GM23248 (cell line): ENCODE results near the gene PPP1R3D. TPM values are rescaled to one million over a fixed set of nuclear protein-coding genes. Genes with fewer than 3 reads are reported as not detected.

Experiments
- DNase-seq: peaks from one replicate; pipeline ENCODE4 v3.0.0-alpha.2; 2015
- H2AFZ ChIP-seq: fragments of 200-600 bp; sonication (generic); 2 replicates; pipeline ENCODE4 v1.6.1; 2016; ENCODE audit warnings: antibody characterized with exemption
- H3F3A ChIP-seq: fragments of 200-600 bp; sonication (generic); 2 replicates; pipeline ENCODE4 v1.6.1; 2016; ENCODE audit warnings: mild to moderate bottlenecking, antibody characterized with exemption, mixed run types; ENCODE audit not compliant: insufficient read depth
- H3K27ac ChIP-seq: fragments of 200-600 bp; sonication (generic); 2 replicates; pipeline ENCODE4 v1.5.1; 2016; ENCODE audit warnings: mild to moderate bottlenecking
- H3K27me3 ChIP-seq: fragments of 200-600 bp; sonication (generic); replicated peaks from 2 replicates; pipeline ENCODE4 v1.6.1; 2016; ENCODE audit warnings: mild to moderate bottlenecking; ENCODE audit not compliant: insufficient read depth
- H3K36me3 ChIP-seq: fragments of 200-600 bp; sonication (generic); 2 replicates; pipeline ENCODE4 v1.6.1; 2016; ENCODE audit warnings: low read depth, mild to moderate bottlenecking
- H3K4me1 ChIP-seq: fragments of 200-600 bp; sonication (generic); 2 replicates; pipeline ENCODE4 v1.6.1; 2016; ENCODE audit warnings: mild to moderate bottlenecking; ENCODE audit not compliant: insufficient read depth
- H3K4me2 ChIP-seq: fragments of 200-600 bp; sonication (generic); one replicate; pipeline ENCODE4 v1.6.1; 2016; ENCODE audit warnings: mild to moderate bottlenecking; ENCODE audit not compliant: unreplicated experiment
- H3K4me3 ChIP-seq: fragments of 200-600 bp; sonication (generic); 2 replicates; pipeline ENCODE4 v1.5.1; 2016; ENCODE audit warnings: mild to moderate bottlenecking
- H3K79me2 ChIP-seq: fragments of 200-600 bp; sonication (generic); 2 replicates; pipeline ENCODE4 v1.6.1; 2016; ENCODE audit warnings: mild to moderate bottlenecking; ENCODE audit not compliant: insufficient read depth
- H3K9ac ChIP-seq: fragments of 200-600 bp; sonication (generic); 2 replicates; pipeline ENCODE4 v1.6.1; 2016; ENCODE audit warnings: mild to moderate bottlenecking
- H3K9me2 ChIP-seq: fragments of 200-600 bp; sonication (generic); 2 replicates; pipeline ENCODE4 v1.6.1; 2016; ENCODE audit warnings: mixed run types, mild to moderate bottlenecking, moderate library complexity; ENCODE audit not compliant: insufficient read depth
- H3K9me3 ChIP-seq: fragments of 200-600 bp; sonication (generic); one replicate; pipeline ENCODE4 v1.6.1; 2017; ENCODE audit warnings: low read depth
- H4K20me1 ChIP-seq: fragments of 200-600 bp; sonication (generic); 2 replicates; pipeline ENCODE4 v1.6.0; 2016; ENCODE audit not compliant: insufficient read depth
- EZH2 ChIP-seq: fragments of 200-600 bp; sonication (generic); IDR thresholded peaks from 2 replicates; pipeline ENCODE4 v1.6.1; 2018; ENCODE audit warnings: antibody characterized with exemption, mild to moderate bottlenecking; ENCODE audit not compliant: insufficient read depth, poor library complexity, severe bottlenecking
- EZH2phosphoT487 ChIP-seq: fragments of 200-600 bp; sonication (generic); IDR thresholded peaks from 2 replicates; pipeline ENCODE4 v1.6.1; 2018; ENCODE audit warnings: antibody characterized with exemption, moderate library complexity, mild to moderate bottlenecking, low read depth; ENCODE audit not compliant: insufficient read depth
- WGBS, 2 experiments: methylation state at CpG; one replicate each; pipeline ENCODE4 v1.1.6; 2015 to 2017; ENCODE audit warnings: low lambda C conversion rate in 2 of 2, low coverage in 1 of 2; ENCODE audit errors: missing lambda C conversion rate in 2 of 2; 5-methylcytosine and 5-hydroxymethylcytosine counted together
- in situ Hi-C: fragments of 300-500 bp; cut with MboI; formaldehyde crosslinking; loops from 2 replicates; pipeline ENCODE4 v1.15.0; 2020
- polyA plus RNA-seq: library from polyadenylated mRNA; unstranded; fragments of >200 nt; fragmentation: Nextera tagmentation; extraction: Ambion mirVana; gene quantifications from 2 replicates; pipeline ENCODE4 v1.2.1, GENCODE V29; 2016
- total RNA-seq: library from RNA; depleted of rRNA; stranded (reverse); fragments of >200 nt; shearing (Covaris generic); gene quantifications from 2 replicates; pipeline ENCODE4 v1.2.3, GENCODE V29; 2014; rRNA removed

Gene PPP1R3D, protein sequence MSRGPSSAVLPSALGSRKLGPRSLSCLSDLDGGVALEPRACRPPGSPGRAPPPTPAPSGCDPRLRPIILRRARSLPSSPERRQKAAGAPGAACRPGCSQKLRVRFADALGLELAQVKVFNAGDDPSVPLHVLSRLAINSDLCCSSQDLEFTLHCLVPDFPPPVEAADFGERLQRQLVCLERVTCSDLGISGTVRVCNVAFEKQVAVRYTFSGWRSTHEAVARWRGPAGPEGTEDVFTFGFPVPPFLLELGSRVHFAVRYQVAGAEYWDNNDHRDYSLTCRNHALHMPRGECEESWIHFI
- 6.7 and 8.2 TPM in 2 replicates for total RNA-seq
- polyA plus RNA-seq = 2.6 and 3.0 TPM in 2 replicates

DNA sequence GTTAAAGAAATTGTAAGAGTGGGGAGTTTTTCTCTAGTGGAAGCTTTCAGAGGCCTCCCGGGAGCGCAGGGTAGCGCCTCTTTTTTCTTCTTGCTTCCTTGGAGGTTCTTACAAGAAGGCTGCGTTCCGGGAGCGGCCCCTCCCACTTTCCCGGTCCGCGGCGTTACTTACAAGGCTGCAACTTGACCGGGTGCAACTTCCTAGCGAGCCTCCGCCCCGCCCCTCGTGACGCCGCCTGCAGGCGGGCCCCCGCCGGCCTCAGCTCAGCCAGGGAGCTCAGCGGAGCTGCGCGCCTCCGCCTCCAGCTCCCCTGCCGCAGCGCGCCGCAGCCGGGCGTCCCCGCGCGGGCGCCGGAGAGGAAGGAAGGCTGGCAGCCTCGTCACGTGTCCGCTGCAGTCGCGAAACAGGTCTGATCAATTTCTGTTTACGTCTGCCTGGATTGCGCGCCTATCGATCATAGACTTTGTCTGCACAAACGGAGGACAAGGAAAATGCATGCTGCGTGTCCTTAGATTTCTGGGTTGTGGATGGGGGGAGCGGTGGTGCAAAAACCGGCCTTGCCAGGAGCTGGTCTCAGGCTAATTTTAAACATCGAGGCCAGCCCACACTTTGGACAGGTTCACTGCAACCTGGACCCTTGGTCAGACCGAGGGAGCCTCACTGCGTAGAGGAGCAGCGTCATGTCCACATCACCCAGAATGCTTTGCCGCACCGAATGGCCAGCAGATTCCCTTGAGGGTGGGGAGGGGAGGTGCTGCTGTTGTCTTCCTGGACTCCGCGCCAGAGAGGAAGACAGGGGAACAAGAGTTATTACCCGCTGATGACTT is at the start of gene PPP1R3D, which contains the start of gene FAM217B:
PPP1R3D (minus strand) TSS at position 177 of the 827 bp plus-strand sequence. CDS start 374 bp downstream, outside the sequence.
FAM217B (plus strand) TSS at position 261 of the 827 bp plus-strand sequence. CDS start 3,555 bp downstream, outside the sequence.
- Histone ChIP-seq H3K9me2 (no peaks in the 10 kb centered on the region), H4K20me1 (no peaks in the 10 kb centered on the region; the same call in 1 of the 2 replicates), H3K9me3 (no peaks in the 10 kb centered on the region), H2AFZ (peak within 1 kb of the TSS; percentile 98), H3K27me3 (no peaks in the 10 kb centered on the region), H3K27ac (peak within 1 kb of the TSS; percentile 99), H3K4me3 (peak within 1 kb of the TSS; percentile 93), H3F3A (peaks cover 26% of the 10 kb centered on the region), H3K4me2 (peak within 1 kb of the TSS; percentile 94), H3K36me3 (peaks cover 16% of the 10 kb centered on the region; the same call in 1 of the 2 replicates), H3K4me1 (peaks cover 37% of the 10 kb centered on the region), H3K79me2 (peaks cover 37% of the 10 kb centered on the region), H3K9ac (peak within 1 kb of the TSS; percentile 96)
- in situ Hi-C loops = no loop called here
- peak; percentile 99 for DNase-seq
- WGBS, 2 experiments = 1% methylated on average over 55 to 56 of the region's 57 CpGs
- no peak for TF ChIP-seq EZH2phosphoT487
- no peak for TF ChIP-seq EZH2

DNA sequence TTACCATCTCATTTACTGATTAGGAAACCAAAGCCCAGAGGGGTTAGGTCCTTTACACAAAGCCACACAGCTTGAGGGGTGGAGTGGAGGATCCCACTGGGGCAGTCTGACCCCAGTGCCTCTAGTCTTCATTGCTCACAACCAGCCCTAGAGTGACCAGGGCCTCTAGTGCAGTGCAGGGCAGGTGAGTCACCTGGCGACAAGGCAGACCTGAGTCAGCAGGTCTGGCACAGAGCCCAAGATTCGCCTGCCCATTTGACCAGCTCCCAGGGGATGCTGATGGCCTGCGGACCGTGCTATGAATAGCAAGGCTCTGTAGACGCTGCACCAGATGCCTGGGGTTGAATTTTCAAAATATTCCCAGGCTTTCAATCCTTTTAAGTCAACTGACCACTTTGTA is 48.0 kb upstream of the PPP1R3D start:
- Histone ChIP-seq H3K27ac (no peak overlapping the region), H3K79me2 (no peaks in the 10 kb centered on the region), H4K20me1 (no peaks in the 10 kb centered on the region), H3F3A (no peaks in the 10 kb centered on the region), H3K9me2 (no peaks in the 10 kb centered on the region), H3K27me3 (no peaks in the 10 kb centered on the region), H2AFZ (no peak overlapping the region), H3K4me2 (no peak overlapping the region), H3K9me3 (no peaks in the 10 kb centered on the region), H3K9ac (no peak overlapping the region), H3K4me1 (no peaks in the 10 kb centered on the region), H3K4me3 (no peak overlapping the region), H3K36me3 (no peaks in the 10 kb centered on the region)
- DNase-seq = peak; percentile 36
- WGBS, 2 experiments = 50 to 62% methylated on average over 5 of the region's 5 CpGs
- no peak for TF ChIP-seq EZH2phosphoT487
- in situ Hi-C loops = no loop called here

- no peaks in the 10 kb centered on the region for H3F3A ChIP-seq
- H3K9ac ChIP-seq = no peak overlapping the region
- DNase-seq = no peak
- H3K4me1 ChIP-seq = no peaks in the 10 kb centered on the region
- no peak overlapping the region for H3K4me3 ChIP-seq
- no peaks in the 10 kb centered on the region for H3K79me2 ChIP-seq
- H4K20me1 ChIP-seq = no peaks in the 10 kb centered on the region
- 66 to 72% methylated on average over 7 of the region's 7 CpGs for WGBS, 2 experiments
- no peak overlapping the region for H3K27ac ChIP-seq
- in situ Hi-C loops = no loop called here
- no peaks in the 10 kb centered on the region for H3K36me3 ChIP-seq
- H2AFZ ChIP-seq = no peak overlapping the region
- TF ChIP-seq EZH2phosphoT487 = no peak
- no peak for TF ChIP-seq EZH2
- H3K4me2 ChIP-seq = no peak overlapping the region
- no peaks in the 10 kb centered on the region for H3K9me3 ChIP-seq
- no peaks in the 10 kb centered on the region for H3K27me3 ChIP-seq
- no peaks in the 10 kb centered on the region for H3K9me2 ChIP-seq
Observed at GRCh38 chr20:59987135-59987534, 47.0 kb upstream of the PPP1R3D start.

DNA sequence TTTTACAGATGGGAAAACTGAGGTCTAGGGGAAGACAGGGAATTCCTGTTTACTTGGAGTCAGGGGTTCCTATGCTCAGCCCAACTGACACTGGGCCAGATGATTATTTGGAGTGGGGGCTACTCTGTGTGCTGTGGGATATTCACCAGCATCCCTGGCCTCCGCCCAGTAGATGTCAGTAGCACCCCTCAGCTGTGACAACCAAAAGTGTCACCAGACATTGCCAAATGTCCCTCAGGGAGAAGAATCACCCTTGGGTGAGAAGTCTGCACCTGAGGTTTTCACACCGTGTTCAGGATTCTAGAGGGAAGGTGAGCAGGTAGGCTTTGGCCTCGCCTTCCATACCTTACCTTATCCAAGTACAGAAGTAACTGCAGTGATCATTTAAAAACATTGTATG is 45.8 kb upstream of the PPP1R3D start:
- no peaks in the 10 kb centered on the region for H3K9me3 ChIP-seq
- TF ChIP-seq EZH2phosphoT487 (no peak), EZH2 (no peak)
- no peaks in the 10 kb centered on the region for H3K27me3 ChIP-seq
- H3K36me3 ChIP-seq = no peaks in the 10 kb centered on the region
- no peak overlapping the region for H3K4me3 ChIP-seq
- H3K4me2 ChIP-seq = no peak overlapping the region
- H2AFZ ChIP-seq = no peak overlapping the region
- in situ Hi-C loops = no loop called here
- H3K9ac ChIP-seq = no peak overlapping the region
- H3F3A ChIP-seq = no peaks in the 10 kb centered on the region
- H3K79me2 ChIP-seq = no peaks in the 10 kb centered on the region
- 44 to 64% methylated on average over 3 of the region's 3 CpGs for WGBS, 2 experiments
- DNase-seq = no peak
- no peaks in the 10 kb centered on the region for H4K20me1 ChIP-seq
- no peak overlapping the region for H3K27ac ChIP-seq
- no peaks in the 10 kb centered on the region for H3K9me2 ChIP-seq
- no peaks in the 10 kb centered on the region for H3K4me1 ChIP-seq
